Esophagus muscularis mucosa (tissue), 3 donors: ENCODE results near the gene PPM1K.

Experiments
- CTCF ChIP-seq, 3 experiments: fragments of 200-600 bp in 2 of 3; fragments of 450-650 bp in 1 of 3; sonication (generic) in 2 of 3; IDR thresholded peaks; one replicate each; pipeline ENCODE4 v1.5.1; 2017 to 2019; ENCODE audit warnings: antibody characterized with exemption in 3 of 3, mild to moderate bottlenecking in 2 of 3, moderate library complexity in 1 of 3
- POLR2A ChIP-seq: fragments of 450-650 bp; IDR thresholded peaks from one replicate; pipeline ENCODE4 v1.6.1; 2017; ENCODE audit warnings: antibody characterized with exemption, moderate library complexity, mild to moderate bottlenecking, low read depth
- POLR2AphosphoS5 ChIP-seq, 2 donors: sonication (generic); formaldehyde crosslinking; IDR thresholded peaks; one replicate each; pipeline ENCODE4 v1.6.1; 2017; ENCODE audit warnings: antibody characterized with exemption in 2 of 2

DNA sequence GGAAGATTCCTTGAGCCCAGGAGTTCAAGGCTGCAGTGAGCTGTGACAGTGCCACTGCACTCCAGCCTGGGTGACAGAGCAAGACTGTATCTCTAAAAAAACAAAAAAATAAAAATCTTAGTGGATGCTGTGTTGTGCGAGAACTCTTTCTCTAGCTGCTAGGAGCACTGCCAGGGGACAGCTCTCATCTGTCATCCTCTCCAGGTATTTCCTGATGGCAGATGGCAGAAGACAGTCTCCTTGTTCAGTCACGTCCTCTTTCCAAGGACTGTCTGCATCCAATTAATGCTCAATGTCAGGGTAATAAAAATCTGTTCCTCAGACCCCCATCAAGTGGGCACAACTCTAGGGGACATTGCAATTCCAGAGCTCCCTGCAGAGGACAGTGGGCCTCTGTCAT is 29.2 kb downstream of the PPM1K start:
- TF ChIP-seq CTCF (IDR thresholded peaks at IDR 0.05), result no peak
- TF ChIP-seq POLR2A, result no peak
- no peak for TF ChIP-seq POLR2AphosphoS5 (IDR thresholded peaks at IDR 0.05)
